HEK293 (cell line): ENCODE results near the gene GLO1.

ENCODE experiments used
- CTCF ChIA-PET: fragments of 350-600 bp; formaldehyde crosslinking; extraction: SDS; loops from one replicate; lab custom pipeline; 2021; ENCODE audit warnings: antibody characterized with exemption; lab: Yijun Ruan, JAX
- POLR2A ChIA-PET: fragments of 300-600 bp; formaldehyde crosslinking; extraction: SDS; loops from one replicate; lab custom pipeline; 2020; ENCODE audit warnings: antibody characterized with exemption, inconsistent platforms; lab: Yijun Ruan, JAX
- H3K27ac ChIP-seq: fragments of 200-500 bp; sonication (Bioruptor generic); 2 replicates; pipeline ENCODE4 v1.5.1; 2014; ENCODE audit warnings: low read depth, low read length, control low read depth, inconsistent platforms; ENCODE audit errors: extremely low read depth
- H3K36me3 ChIP-seq, 2 experiments: fragments of 200-500 bp in 1 of 2; sonication (Bioruptor generic) in 1 of 2; 1 replicate in 1 of 2; 2 replicates in 1 of 2; pipeline ENCODE4 v1.5.1; 2014 to 2017; ENCODE audit warnings: inconsistent platforms in 2 of 2, low read length in 2 of 2; ENCODE audit not compliant: control insufficient read depth in 2 of 2, insufficient read depth in 1 of 2
- H3K4me1 ChIP-seq: fragments of 200-500 bp; sonication (Bioruptor generic); 2 replicates; pipeline ENCODE4 v1.5.1; 2014; ENCODE audit warnings: mild to moderate bottlenecking, low read length, inconsistent platforms; ENCODE audit not compliant: control insufficient read depth, insufficient read depth
- H3K4me3 ChIP-seq: 2 replicates; pipeline ENCODE4 v1.5.1; 2011; ENCODE audit warnings: low read depth, mild to moderate bottlenecking, control low read depth, low read length, moderate library complexity
- H3K9me3 ChIP-seq: fragments of 200-500 bp; sonication (Bioruptor generic); 2 replicates; pipeline ENCODE4 v1.5.1; 2014; ENCODE audit warnings: low read depth, low read length, inconsistent platforms; ENCODE audit not compliant: control insufficient read depth, insufficient read depth
- KLF7 ChIP-seq: fragments of 450-650 bp; formaldehyde crosslinking; IDR thresholded peaks from 2 replicates; pipeline ENCODE4 v1.5.1; 2016; ENCODE audit warnings: missing biosample characterization, missing genetic modification characterization, borderline replicate concordance
- WT1 ChIP-seq: fragments of 450-650 bp; formaldehyde crosslinking; IDR thresholded peaks from 2 replicates; pipeline ENCODE4 v1.5.1; 2016; ENCODE audit warnings: missing biosample characterization, missing genetic modification characterization
- ZBTB20 ChIP-seq: fragments of 450-650 bp; formaldehyde crosslinking; IDR thresholded peaks from 2 replicates; pipeline ENCODE4 v1.5.1; 2016; ENCODE audit warnings: missing biosample characterization, missing genetic modification characterization
- ZFP3 ChIP-seq: fragments of 450-650 bp; formaldehyde crosslinking; IDR thresholded peaks from 2 replicates; pipeline ENCODE4 v1.5.1; 2016; ENCODE audit warnings: low read depth, missing biosample characterization, missing genetic modification characterization
- ZNF155 ChIP-seq: fragments of 450-650 bp; formaldehyde crosslinking; IDR thresholded peaks from 2 replicates; pipeline ENCODE4 v1.5.1; 2016; ENCODE audit warnings: missing biosample characterization, missing genetic modification characterization
- ZNF214 ChIP-seq: fragments of 450-650 bp; formaldehyde crosslinking; IDR thresholded peaks from 2 replicates; pipeline ENCODE4 v1.5.1; 2017; ENCODE audit warnings: missing biosample characterization, mild to moderate bottlenecking, missing genetic modification characterization, borderline replicate concordance
- ZNF23 ChIP-seq: fragments of 450-650 bp; formaldehyde crosslinking; IDR thresholded peaks from 2 replicates; pipeline ENCODE4 v1.5.1; 2016; ENCODE audit warnings: missing biosample characterization, missing genetic modification characterization, borderline replicate concordance
- ZNF37A ChIP-seq: fragments of 450-650 bp; IDR thresholded peaks from 2 replicates; pipeline ENCODE4 v1.5.1; 2018; ENCODE audit warnings: missing biosample characterization, missing genetic modification characterization
- ZNF426 ChIP-seq: fragments of 450-650 bp; formaldehyde crosslinking; IDR thresholded peaks from 2 replicates; pipeline ENCODE4 v1.5.1; 2017; ENCODE audit warnings: missing biosample characterization, missing genetic modification characterization, mild to moderate bottlenecking, inconsistent platforms, moderate library complexity
- ZNF529 ChIP-seq: fragments of 450-650 bp; formaldehyde crosslinking; IDR thresholded peaks from 2 replicates; pipeline ENCODE4 v1.5.1; 2017; ENCODE audit warnings: missing genetic modification characterization, missing biosample characterization; ENCODE audit not compliant: insufficient replicate concordance
- ZNF654 ChIP-seq: fragments of 450-650 bp; formaldehyde crosslinking; IDR thresholded peaks from 2 replicates; pipeline ENCODE4 v1.5.1; 2016; ENCODE audit warnings: low read depth, missing biosample characterization, missing genetic modification characterization
- ZNF776 ChIP-seq: fragments of 450-650 bp; formaldehyde crosslinking; IDR thresholded peaks from 2 replicates; pipeline ENCODE4 v1.5.0; 2017; ENCODE audit warnings: missing biosample characterization, missing genetic modification characterization, borderline replicate concordance
- ZSCAN23 ChIP-seq: fragments of 450-650 bp; formaldehyde crosslinking; IDR thresholded peaks from 2 replicates; pipeline ENCODE4 v1.5.1; 2016; ENCODE audit warnings: missing biosample characterization, missing genetic modification characterization
- TF ChIP-seq, protein P1 (sequence below): fragments of 450-650 bp; formaldehyde crosslinking; IDR thresholded peaks from 2 replicates; pipeline ENCODE4 v1.5.1; 2016; ENCODE audit warnings: missing biosample characterization, missing genetic modification characterization
- TF ChIP-seq, protein P2 (sequence below): fragments of 450-650 bp; formaldehyde crosslinking; IDR thresholded peaks from 2 replicates; pipeline ENCODE4 v1.5.1; 2017; ENCODE audit warnings: missing biosample characterization, missing genetic modification characterization
- TF ChIP-seq, protein P3 (sequence below): fragments of 450-650 bp; formaldehyde crosslinking; IDR thresholded peaks from 2 replicates; pipeline ENCODE4 v1.5.1; 2016; ENCODE audit warnings: missing biosample characterization, missing genetic modification characterization
- TF ChIP-seq, protein P4 (sequence below): IDR thresholded peaks from 2 replicates; pipeline ENCODE4 v1.6.1; 2011; ENCODE audit warnings: mild to moderate bottlenecking, low read depth, low read length, borderline replicate concordance
- TF ChIP-seq, protein P5 (sequence below): fragments of 450-650 bp; formaldehyde crosslinking; IDR thresholded peaks from 2 replicates; pipeline ENCODE4 v1.5.1; 2017; ENCODE audit warnings: missing biosample characterization, missing genetic modification characterization

Gene GLO1

DNA sequence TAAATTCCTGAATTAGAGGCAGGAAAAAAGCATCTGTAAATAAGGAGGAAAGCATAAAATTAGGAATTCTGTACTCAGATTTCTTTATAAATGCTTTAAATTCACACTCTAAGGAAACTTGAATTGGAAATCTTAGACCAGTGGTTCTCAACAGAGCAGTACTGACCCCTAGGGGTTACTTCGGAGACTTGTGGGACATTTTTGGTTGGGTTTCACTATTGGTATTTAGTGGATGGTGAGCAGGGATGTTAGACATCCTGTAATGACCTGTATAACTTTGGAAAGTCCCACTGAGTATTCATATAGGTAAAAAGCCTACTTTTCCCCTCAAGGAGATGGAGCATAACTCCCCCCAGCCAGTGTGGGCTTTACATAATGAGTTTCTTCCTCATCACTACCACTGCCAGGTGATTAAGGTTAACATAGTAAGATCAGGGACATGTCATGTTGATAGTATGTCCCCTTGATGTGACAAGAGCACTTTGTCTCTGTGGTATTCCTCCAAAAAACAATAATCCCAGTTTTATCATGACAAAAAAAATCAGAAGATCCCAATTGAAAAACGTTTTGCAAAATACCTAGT is 31.0 kb downstream of the GLO1 start (continued):
- TF ChIP-seq ZNF23 (tag by site-specific recombination) (no peak), ZNF654 (peak; percentile 78)
- TF ChIP-seq, protein P1, sequence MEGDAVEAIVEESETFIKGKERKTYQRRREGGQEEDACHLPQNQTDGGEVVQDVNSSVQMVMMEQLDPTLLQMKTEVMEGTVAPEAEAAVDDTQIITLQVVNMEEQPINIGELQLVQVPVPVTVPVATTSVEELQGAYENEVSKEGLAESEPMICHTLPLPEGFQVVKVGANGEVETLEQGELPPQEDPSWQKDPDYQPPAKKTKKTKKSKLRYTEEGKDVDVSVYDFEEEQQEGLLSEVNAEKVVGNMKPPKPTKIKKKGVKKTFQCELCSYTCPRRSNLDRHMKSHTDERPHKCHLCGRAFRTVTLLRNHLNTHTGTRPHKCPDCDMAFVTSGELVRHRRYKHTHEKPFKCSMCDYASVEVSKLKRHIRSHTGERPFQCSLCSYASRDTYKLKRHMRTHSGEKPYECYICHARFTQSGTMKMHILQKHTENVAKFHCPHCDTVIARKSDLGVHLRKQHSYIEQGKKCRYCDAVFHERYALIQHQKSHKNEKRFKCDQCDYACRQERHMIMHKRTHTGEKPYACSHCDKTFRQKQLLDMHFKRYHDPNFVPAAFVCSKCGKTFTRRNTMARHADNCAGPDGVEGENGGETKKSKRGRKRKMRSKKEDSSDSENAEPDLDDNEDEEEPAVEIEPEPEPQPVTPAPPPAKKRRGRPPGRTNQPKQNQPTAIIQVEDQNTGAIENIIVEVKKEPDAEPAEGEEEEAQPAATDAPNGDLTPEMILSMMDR (tag by site-specific recombination), result peak; percentile 17; the same call in 1 of the 2 replicates

DNA sequence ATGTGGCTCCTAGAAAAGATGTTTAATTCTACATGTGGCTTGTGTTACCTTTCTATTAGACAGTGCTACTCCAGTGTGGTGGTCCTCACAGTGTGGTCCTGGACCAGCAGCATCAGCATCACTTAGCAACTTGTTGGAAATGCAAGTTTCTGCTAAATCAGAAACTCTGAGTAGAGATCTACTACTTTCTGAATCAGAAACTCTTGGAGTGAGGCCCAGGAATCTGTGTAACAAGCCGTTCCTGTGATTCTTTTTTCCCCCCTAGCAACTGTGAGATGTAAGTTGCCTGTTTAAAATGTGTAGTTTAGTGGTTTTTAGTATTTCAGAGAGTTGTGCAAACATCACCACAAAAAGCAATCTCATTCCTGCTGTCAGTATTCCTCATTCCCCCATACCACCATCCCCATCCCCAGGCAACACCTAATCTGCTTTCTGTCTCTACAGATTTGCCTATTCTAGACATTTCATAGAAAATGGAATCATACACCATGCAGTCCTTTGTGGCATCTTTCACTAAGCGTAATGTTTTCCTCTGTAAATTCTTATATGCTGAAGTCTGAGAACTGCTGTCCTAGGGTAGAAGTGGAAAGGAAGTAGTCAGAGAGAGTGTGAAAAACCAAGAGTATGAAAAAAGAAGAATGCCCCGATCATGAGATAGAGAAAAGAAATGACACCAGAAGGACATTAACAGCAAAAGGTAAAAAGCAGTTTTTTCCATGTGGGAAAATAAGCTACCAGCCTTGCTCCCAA is 44.4 kb downstream of the GLO1 start:
- H3K9me3 ChIP-seq, result no peaks in the 10 kb centered on the region
- TF ChIP-seq, protein P2, sequence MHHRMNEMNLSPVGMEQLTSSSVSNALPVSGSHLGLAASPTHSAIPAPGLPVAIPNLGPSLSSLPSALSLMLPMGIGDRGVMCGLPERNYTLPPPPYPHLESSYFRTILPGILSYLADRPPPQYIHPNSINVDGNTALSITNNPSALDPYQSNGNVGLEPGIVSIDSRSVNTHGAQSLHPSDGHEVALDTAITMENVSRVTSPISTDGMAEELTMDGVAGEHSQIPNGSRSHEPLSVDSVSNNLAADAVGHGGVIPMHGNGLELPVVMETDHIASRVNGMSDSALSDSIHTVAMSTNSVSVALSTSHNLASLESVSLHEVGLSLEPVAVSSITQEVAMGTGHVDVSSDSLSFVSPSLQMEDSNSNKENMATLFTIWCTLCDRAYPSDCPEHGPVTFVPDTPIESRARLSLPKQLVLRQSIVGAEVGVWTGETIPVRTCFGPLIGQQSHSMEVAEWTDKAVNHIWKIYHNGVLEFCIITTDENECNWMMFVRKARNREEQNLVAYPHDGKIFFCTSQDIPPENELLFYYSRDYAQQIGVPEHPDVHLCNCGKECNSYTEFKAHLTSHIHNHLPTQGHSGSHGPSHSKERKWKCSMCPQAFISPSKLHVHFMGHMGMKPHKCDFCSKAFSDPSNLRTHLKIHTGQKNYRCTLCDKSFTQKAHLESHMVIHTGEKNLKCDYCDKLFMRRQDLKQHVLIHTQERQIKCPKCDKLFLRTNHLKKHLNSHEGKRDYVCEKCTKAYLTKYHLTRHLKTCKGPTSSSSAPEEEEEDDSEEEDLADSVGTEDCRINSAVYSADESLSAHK (tag by site-specific recombination), result no peak
- TF ChIP-seq ZNF155 (tag by site-specific recombination), result no peak
- TF ChIP-seq ZNF776 (tag by site-specific recombination), result no peak
- TF ChIP-seq ZNF37A (tag by site-specific recombination), result no peak
- TF ChIP-seq, protein P3, sequence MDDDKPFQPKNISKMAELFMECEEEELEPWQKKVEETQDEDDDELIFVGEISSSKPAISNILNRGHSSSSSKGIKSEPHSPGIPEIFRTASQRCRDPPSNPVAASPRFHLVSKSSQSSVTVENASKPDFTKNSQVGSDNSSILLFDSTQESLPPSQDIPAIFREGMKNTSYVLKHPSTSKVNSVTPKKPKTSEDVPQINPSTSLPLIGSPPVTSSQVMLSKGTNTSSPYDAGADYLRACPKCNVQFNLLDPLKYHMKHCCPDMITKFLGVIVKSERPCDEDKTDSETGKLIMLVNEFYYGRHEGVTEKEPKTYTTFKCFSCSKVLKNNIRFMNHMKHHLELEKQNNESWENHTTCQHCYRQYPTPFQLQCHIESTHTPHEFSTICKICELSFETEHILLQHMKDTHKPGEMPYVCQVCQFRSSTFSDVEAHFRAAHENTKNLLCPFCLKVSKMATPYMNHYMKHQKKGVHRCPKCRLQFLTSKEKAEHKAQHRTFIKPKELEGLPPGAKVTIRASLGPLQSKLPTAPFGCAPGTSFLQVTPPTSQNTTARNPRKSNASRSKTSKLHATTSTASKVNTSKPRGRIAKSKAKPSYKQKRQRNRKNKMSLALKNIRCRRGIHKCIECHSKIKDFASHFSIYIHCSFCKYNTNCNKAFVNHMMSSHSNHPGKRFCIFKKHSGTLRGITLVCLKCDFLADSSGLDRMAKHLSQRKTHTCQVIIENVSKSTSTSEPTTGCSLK (tag by site-specific recombination), result no peak
- TF ChIP-seq ZBTB20 (tag by site-specific recombination), result 0 out of 2 replicates have a peak, but pooled peaks have one; percentile 36
- POLR2A ChIA-PET, result no interaction called here
- no peaks in the 10 kb centered on the region; a peak in 1 of 3 replicates for H3K36me3 ChIP-seq
- CTCF ChIA-PET, result no interaction called here
- H3K4me3 ChIP-seq, result no peak overlapping the region
- no peak overlapping the region for H3K27ac ChIP-seq
- no peaks in the 10 kb centered on the region for H3K4me1 ChIP-seq

DNA sequence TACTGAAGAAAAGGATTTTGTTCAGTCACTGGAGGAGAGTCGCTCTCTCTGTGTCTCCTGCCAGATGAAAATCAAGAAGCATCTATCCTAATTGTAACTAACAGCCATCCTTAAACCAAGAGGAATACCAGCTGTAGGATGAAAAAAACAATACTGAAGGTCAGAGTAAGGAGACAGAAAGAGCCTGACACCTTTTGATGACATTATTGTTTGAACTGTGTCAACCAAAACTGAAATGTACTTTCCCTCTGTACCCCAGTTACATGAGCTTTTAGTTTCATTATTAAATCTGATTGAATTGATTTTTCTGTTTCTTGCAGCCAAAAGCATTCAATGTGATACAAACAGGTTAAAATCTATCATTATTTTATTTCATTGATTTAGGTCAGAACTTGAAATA is 46.0 kb downstream of the GLO1 start:
- Histone ChIP-seq H3K4me3 (no peak overlapping the region), H3K4me1 (no peaks in the 10 kb centered on the region), H3K27ac (no peak overlapping the region), H3K36me3 (no peaks in the 10 kb centered on the region; a peak in 1 of 3 replicates), H3K9me3 (no peaks in the 10 kb centered on the region)
- ChIA-PET CTCF (interaction anchor here (0.5 to 0.9 kb wide), 2 partner anchors 117 to 1283 kb away, joined by 3 read pairs; no protein-coding TSS in a partner anchor), POLR2A (interaction anchor here (1.2 kb wide), 1 partner anchor 9 kb away, joined by 3 read pairs; no protein-coding TSS in a partner anchor)
- TF ChIP-seq ZSCAN23 (tag by site-specific recombination) (no peak), KLF7 (tag by site-specific recombination) (no peak), ZFP3 (no peak), ZNF214 (no peak), WT1 (tag by site-specific recombination) (no peak), ZNF529 (tag by site-specific recombination) (no peak), ZNF426 (tag by site-specific recombination) (no peak)
- TF ChIP-seq, protein P1 (tag by site-specific recombination), result no peak
- TF ChIP-seq, protein P4, sequence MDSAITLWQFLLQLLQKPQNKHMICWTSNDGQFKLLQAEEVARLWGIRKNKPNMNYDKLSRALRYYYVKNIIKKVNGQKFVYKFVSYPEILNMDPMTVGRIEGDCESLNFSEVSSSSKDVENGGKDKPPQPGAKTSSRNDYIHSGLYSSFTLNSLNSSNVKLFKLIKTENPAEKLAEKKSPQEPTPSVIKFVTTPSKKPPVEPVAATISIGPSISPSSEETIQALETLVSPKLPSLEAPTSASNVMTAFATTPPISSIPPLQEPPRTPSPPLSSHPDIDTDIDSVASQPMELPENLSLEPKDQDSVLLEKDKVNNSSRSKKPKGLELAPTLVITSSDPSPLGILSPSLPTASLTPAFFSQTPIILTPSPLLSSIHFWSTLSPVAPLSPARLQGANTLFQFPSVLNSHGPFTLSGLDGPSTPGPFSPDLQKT, result no peak
- TF ChIP-seq, protein P5, sequence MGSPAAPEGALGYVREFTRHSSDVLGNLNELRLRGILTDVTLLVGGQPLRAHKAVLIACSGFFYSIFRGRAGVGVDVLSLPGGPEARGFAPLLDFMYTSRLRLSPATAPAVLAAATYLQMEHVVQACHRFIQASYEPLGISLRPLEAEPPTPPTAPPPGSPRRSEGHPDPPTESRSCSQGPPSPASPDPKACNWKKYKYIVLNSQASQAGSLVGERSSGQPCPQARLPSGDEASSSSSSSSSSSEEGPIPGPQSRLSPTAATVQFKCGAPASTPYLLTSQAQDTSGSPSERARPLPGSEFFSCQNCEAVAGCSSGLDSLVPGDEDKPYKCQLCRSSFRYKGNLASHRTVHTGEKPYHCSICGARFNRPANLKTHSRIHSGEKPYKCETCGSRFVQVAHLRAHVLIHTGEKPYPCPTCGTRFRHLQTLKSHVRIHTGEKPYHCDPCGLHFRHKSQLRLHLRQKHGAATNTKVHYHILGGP (tag by site-specific recombination), result no peak
